Activated T-helper 1 cell treated with anti-CD3 and anti-CD28 coated beads, Interleukin-2, amount 50 U/mL, for 16 hours (primary cell): Measurements from ENCODE around the gene HOXC5.
"Not testable (repeated sequence)": the region's sequence is repeated elsewhere in the genome, so short reads cannot be mapped to it uniquely, and the experiment has no call there.

Source experiments
- DNase-seq, 2 donors: peaks; one replicate each; pipeline ENCODE4 v3.0.0-alpha.2; 2020; ENCODE audit warnings: low read depth in 1 of 2, low spot score in 1 of 2

Gene HOXC5

GRCh38 chr12:54033106-54033979, 493 bp downstream of the HOXC5 start:
- no peak for DNase-seq

- no peak for DNase-seq
These were observed 1.3 kb downstream of the HOXC5 start for GRCh38 chr12:54033980-54034784.

- DNase-seq, result no peak
These were observed 2.0 kb downstream of the HOXC5 start for GRCh38 chr12:54034785-54035310.

- DNase-seq, result no peak
These were observed 2.9 kb downstream of the HOXC5 start for GRCh38 chr12:54035568-54036264.

- DNase-seq, result no peak
These were observed 3.9 kb downstream of the HOXC5 start for GRCh38 chr12:54036620-54037359.

GRCh38 chr12:54037360-54038283, 4.8 kb downstream of the HOXC5 start:
- DNase-seq, result no peak

GRCh38 chr12:54038284-54038870, 5.5 kb downstream of the HOXC5 start:
- no peak for DNase-seq

GRCh38 chr12:54038871-54039414, 6.1 kb downstream of the HOXC5 start:
- no peak for DNase-seq

GRCh38 chr12:54039417-54040147, 6.7 kb downstream of the HOXC5 start:
- no peak for DNase-seq

GRCh38 chr12:54040148-54040494, 7.3 kb downstream of the HOXC5 start:
- DNase-seq, result no peak

- DNase-seq, result no peak
These were observed 7.8 kb downstream of the HOXC5 start for GRCh38 chr12:54040648-54041047.

- no peak for DNase-seq
These were observed 8.3 kb downstream of the HOXC5 start for GRCh38 chr12:54041097-54041690.

GRCh38 chr12:54042033-54042432, 9.2 kb downstream of the HOXC5 start:
- not testable (repeated sequence) for DNase-seq

- no peak for DNase-seq
These were observed 10.4 kb downstream of the HOXC5 start for GRCh38 chr12:54042970-54043853.

- no peak for DNase-seq
These were observed 11.7 kb downstream of the HOXC5 start for GRCh38 chr12:54044425-54045103.

- DNase-seq, result no peak
These were observed 12.6 kb downstream of the HOXC5 start for GRCh38 chr12:54045401-54045800.
